A549 treated with dexamethasone at 1 μM for 4 hours (cell line): ENCODE data around the gene WFDC2. TPM values are rescaled to one million over a fixed set of nuclear protein-coding genes. Genes with fewer than 3 reads are reported as not detected.

Experiments
- total RNA-seq: library from RNA; stranded (reverse); fragments of 200-300 nt; extraction: Qiagen RNA extraction; gene quantifications from 5 replicates; pipeline ENCODE4 v1.2.3, GENCODE V29; 2022

Gene WFDC2
- total RNA-seq, result 0.18 TPM in 1 of 5 replicates, not detected in the others

DNA sequence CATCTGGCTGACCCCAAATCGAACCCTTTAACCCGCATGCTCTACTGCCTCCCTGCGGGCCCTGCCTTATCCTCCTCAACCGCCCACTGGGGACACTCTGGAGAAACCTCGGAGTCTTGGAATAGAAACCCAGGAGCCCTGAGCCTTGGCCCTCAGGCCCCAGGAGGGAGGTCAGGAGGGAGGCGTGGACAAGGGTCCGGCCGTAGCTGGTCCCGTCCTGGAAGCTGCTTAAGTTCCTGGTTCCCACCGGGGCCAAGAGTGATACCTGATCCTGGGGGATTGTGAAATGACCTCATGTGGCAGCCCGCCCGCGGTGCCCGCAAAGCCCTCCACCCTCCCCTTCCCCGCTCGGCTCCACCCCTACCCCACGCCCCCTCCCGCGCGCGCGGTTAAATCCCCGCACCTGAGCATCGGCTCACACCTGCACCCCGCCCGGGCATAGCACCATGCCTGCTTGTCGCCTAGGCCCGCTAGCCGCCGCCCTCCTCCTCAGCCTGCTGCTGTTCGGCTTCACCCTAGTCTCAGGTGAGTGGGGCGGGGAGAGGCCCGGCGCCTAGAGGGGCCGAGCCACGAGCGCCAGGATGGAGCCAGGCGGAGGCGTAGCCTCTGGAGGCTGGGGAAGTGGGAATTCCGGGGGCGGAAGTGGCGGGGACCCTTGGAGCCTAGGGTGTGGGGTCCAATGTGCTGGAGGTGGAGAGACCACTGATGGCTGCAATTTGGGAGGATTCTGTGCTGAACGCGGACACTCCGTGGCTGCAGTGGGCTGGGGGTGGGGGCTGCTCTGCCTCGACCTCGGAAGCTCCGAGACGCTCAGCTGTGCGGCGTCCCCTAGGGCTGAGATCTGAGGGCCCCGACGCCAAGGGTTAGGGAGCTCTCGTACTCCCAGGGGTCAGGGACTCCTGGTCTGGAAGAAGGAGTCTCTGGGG lies at the start of gene WFDC2:
TSS of gene WFDC2 (plus strand) at position 418 of the 926 bp plus-strand sequence. CDS start at position 447, 29 bp downstream.

GRCh38 chr20:45515147-45515913 lies 45.8 kb downstream of the WFDC2 start, which contains the start of gene SPINT3:
Gene SPINT3 (minus strand): TSS chr20:45515622. CDS start chr20:45515608, 14 bp downstream.

Other genes with a start within 250 kb of the WFDC2 start
- not detected in 5 replicates for gene SEMG2, start 248.4 kb upstream of the WFDC2 start, total RNA-seq
- 7.6 to 12.8 TPM (median 11.3 TPM) in 5 replicates for gene SLPI, start 215.2 kb upstream of the WFDC2 start, total RNA-seq
- gene RBPJL, start 162.9 kb upstream of the WFDC2 start, total RNA-seq, result not detected in 5 replicates
- 0.03 to 0.14 TPM (median 0.07 TPM) in 5 replicates for gene MATN4, start 161.5 kb upstream of the WFDC2 start, total RNA-seq
- gene SDC4, start 121.3 kb upstream of the WFDC2 start, total RNA-seq, result 88.5 to 111 TPM (median 102 TPM) in 5 replicates
- 22.2 to 30.5 TPM (median 28.6 TPM) in 5 replicates for gene SYS1, start 106.6 kb upstream of the WFDC2 start, total RNA-seq
- not detected in 5 replicates for gene TP53TG5, start 91.4 kb upstream of the WFDC2 start, total RNA-seq
- 21.7 to 26.4 TPM (median 23.8 TPM) in 5 replicates for gene DBNDD2, start 61.5 kb upstream of the WFDC2 start, total RNA-seq
- 82.5 to 106 TPM (median 104 TPM) in 5 replicates for gene PIGT, start 53.6 kb upstream of the WFDC2 start, total RNA-seq
- gene SPINT3, start 45.9 kb downstream of the WFDC2 start, total RNA-seq, result not detected in 5 replicates
- gene WFDC6, start 69.7 kb downstream of the WFDC2 start, total RNA-seq, result not detected in 5 replicates
- not detected in 5 replicates for gene EPPIN, start 77.6 kb downstream of the WFDC2 start, total RNA-seq
- gene WFDC8, start 109.5 kb downstream of the WFDC2 start, total RNA-seq, result not detected in 5 replicates
- not detected in 5 replicates for gene WFDC10A, start 160.0 kb downstream of the WFDC2 start, total RNA-seq
- not detected in 5 replicates for gene WFDC9, start 161.5 kb downstream of the WFDC2 start, total RNA-seq
- gene WFDC11, start 200.5 kb downstream of the WFDC2 start, total RNA-seq, result not detected in 5 replicates
- gene WFDC13, start 232.3 kb downstream of the WFDC2 start, total RNA-seq, result not detected in 5 replicates
- not detected in 5 replicates for gene WFDC10B, start 235.3 kb downstream of the WFDC2 start, total RNA-seq